ENCODE results near the gene FBH1. TPM values are rescaled to one million over a fixed set of nuclear protein-coding genes. Genes with fewer than 3 reads are reported as not detected.

FBH1 gene
- total and polyA plus RNA-seq, 2 experiments from 2014 or later, result 62.5 to 90.8 TPM

GRCh38 chr10:5888843-5889623 is 1.0 kb upstream of the FBH1 start:
- DNase-seq (ENCODE audit: low spot score) (peak; percentile 70), ATAC-seq (peak; percentile 71)
- Mint-ChIP-seq H3K9me3 (no peaks in the 10 kb centered on the region), H3K4me3 (peak overlapping the region; percentile 96), H3K27ac (peak overlapping the region; percentile 52; the same call in 1 of the 2 replicates), H3K4me1 (peaks cover 30% of the 10 kb centered on the region), H3K36me3 (ENCODE audit: low read depth) (peaks cover 39% of the 10 kb centered on the region), H3K27me3 (ENCODE audit: insufficient read depth, low read depth, poor library complexity) (peaks cover 7% of the 10 kb centered on the region)
- H2AFZ ChIP-seq, result peak overlapping the region; percentile 94
- H3K4me3 ChIP-seq, result peak overlapping the region; percentile 90
- H4K20me1 ChIP-seq (replicated peaks; ENCODE audit: insufficient read depth), result peaks cover 40% of the 10 kb centered on the region
- H3K79me2 ChIP-seq (replicated peaks; ENCODE audit: insufficient read depth), result peaks cover 53% of the 10 kb centered on the region
- no peak overlapping the region for H3K27ac ChIP-seq (ENCODE audit: low read depth)
- peaks cover 3% of the 10 kb centered on the region; the same call in 1 of the 2 replicates for H3F3A ChIP-seq (replicated peaks; ENCODE audit: low read depth)
- peaks cover 13% of the 10 kb centered on the region for H3K36me3 ChIP-seq (ENCODE audit: insufficient read depth)
- H3K4me1 ChIP-seq (ENCODE audit: insufficient read depth), result peaks cover 13% of the 10 kb centered on the region
- TF ChIP-seq EZH2phosphoT487 (IDR thresholded peaks at IDR 0.05; ENCODE audit: unreplicated experiment), result no peak
- no peak for TF ChIP-seq CREB1 (CRISPR knock-in tag; IDR thresholded peaks at IDR 0.05; ENCODE audit: low read depth)
- TF ChIP-seq CTCF (conservative IDR thresholded peaks at IDR 0.05; ENCODE audit: low read depth in 2 of 2), result no peak
- TF ChIP-seq REST (IDR thresholded peaks at IDR 0.05; ENCODE audit: unreplicated experiment), result no peak
- peak; percentile 67; the same call in 1 of the 2 replicates for TF ChIP-seq POLR2AphosphoS5 (IDR thresholded peaks at IDR 0.05; ENCODE audit: low read depth)
- H3K4me2 ChIP-seq, result peak overlapping the region; percentile 98
- H3K27me3 ChIP-seq (ENCODE audit: insufficient read depth), result no peaks in the 10 kb centered on the region
- H3K9me2 ChIP-seq (ENCODE audit: insufficient read depth), result no peaks in the 10 kb centered on the region

- no peaks in the 10 kb centered on the region for H3K9me3 Mint-ChIP-seq
- no peak for ATAC-seq
- peak overlapping the region; percentile 66; the same call in 1 of the 2 replicates for H3K27ac ChIP-seq (ENCODE audit: low read depth)
- H3K9me2 ChIP-seq (ENCODE audit: insufficient read depth), result no peaks in the 10 kb centered on the region
- peak overlapping the region; percentile 69; the same call in 1 of the 2 replicates for H2AFZ ChIP-seq
- H3K79me2 ChIP-seq (replicated peaks; ENCODE audit: insufficient read depth), result peaks cover 67% of the 10 kb centered on the region
- peak overlapping the region; percentile 98 for H3K4me3 Mint-ChIP-seq
- peaks cover 12% of the 10 kb centered on the region for H3K36me3 ChIP-seq (ENCODE audit: insufficient read depth)
- H4K20me1 ChIP-seq (replicated peaks; ENCODE audit: insufficient read depth), result peaks cover 44% of the 10 kb centered on the region
- H3K4me1 ChIP-seq (ENCODE audit: insufficient read depth), result peaks cover 13% of the 10 kb centered on the region
- H3K4me3 ChIP-seq, result peak overlapping the region; percentile 80
- peak overlapping the region; percentile 93 for H3K27ac Mint-ChIP-seq
- H3K4me1 Mint-ChIP-seq, result peaks cover 30% of the 10 kb centered on the region
- H3F3A ChIP-seq (replicated peaks; ENCODE audit: low read depth), result peaks cover 6% of the 10 kb centered on the region; the same call in 1 of the 2 replicates
- peak overlapping the region; percentile 98 for H3K4me2 ChIP-seq
- peaks cover 43% of the 10 kb centered on the region for H3K36me3 Mint-ChIP-seq (ENCODE audit: low read depth)
- peaks cover 7% of the 10 kb centered on the region for H3K27me3 Mint-ChIP-seq (ENCODE audit: insufficient read depth, low read depth, poor library complexity)
- peak; percentile 45 for DNase-seq (ENCODE audit: low spot score)
- H3K27me3 ChIP-seq (ENCODE audit: insufficient read depth), result no peaks in the 10 kb centered on the region
- TF ChIP-seq STAT1 (IDR thresholded peaks at IDR 0.05; ENCODE audit: unreplicated experiment) (no peak), POLR2AphosphoS5 (IDR thresholded peaks at IDR 0.05; ENCODE audit: low read depth) (no peak), EZH2phosphoT487 (IDR thresholded peaks at IDR 0.05; ENCODE audit: unreplicated experiment) (no peak), ZNF462 (CRISPR knock-in tag; IDR thresholded peaks at IDR 0.05) (no peak)
Measured at GRCh38 chr10:5890452-5890915, 441 bp downstream of the FBH1 start.
